WTC11 (cell line): ENCODE results near the gene NAPSA. TPM values are rescaled to one million over a fixed set of nuclear protein-coding genes. Genes with fewer than 3 reads are reported as not detected.

ENCODE experiments used
- ATAC-seq: fragments of 200-7000 bp; cut with Tn5 transposase; 2 replicates; pipeline ENCODE4 v1.10.0; 2021; ENCODE audit warnings: mild to moderate bottlenecking, moderate library complexity
- CTCF ChIA-PET: fragments of 300-600 bp; sonication (Branson Sonifier 250); formaldehyde crosslinking; loops from one replicate; lab custom pipeline; 2021; ENCODE audit warnings: antibody characterized with exemption; lab: Charles Lee
- POLR2A ChIA-PET: fragments of 350-600 bp; sonication (Branson Sonifier 250); formaldehyde crosslinking; loops from one replicate; lab custom pipeline; 2021; ENCODE audit warnings: antibody characterized with exemption; lab: Charles Lee
- DNase-seq: peaks from one replicate; pipeline ENCODE4 v3.0.0; 2021; ENCODE audit warnings: low spot score
- H3K27ac Mint-ChIP-seq: 2 replicates; pipeline ENCODE4 v1.8.0; 2021; ENCODE audit warnings: mixed read lengths
- H3K27me3 Mint-ChIP-seq: 2 replicates; pipeline ENCODE4 v1.8.0; 2021; ENCODE audit warnings: low read depth, mild to moderate bottlenecking, moderate library complexity, mixed read lengths
- H3K36me3 Mint-ChIP-seq: 2 replicates; pipeline ENCODE4 v1.8.0; 2021; ENCODE audit warnings: mixed read lengths
- H3K4me1 Mint-ChIP-seq: 2 replicates; pipeline ENCODE4 v1.8.0; 2022; ENCODE audit warnings: mixed read lengths
- H3K4me3 Mint-ChIP-seq: 2 replicates; pipeline ENCODE4 v1.8.0; 2021; ENCODE audit warnings: mild to moderate bottlenecking, moderate library complexity, mixed read lengths
- H3K9me3 Mint-ChIP-seq: 2 replicates; pipeline ENCODE4 v1.8.0; 2021; ENCODE audit warnings: mixed read lengths
- CREM ChIP-seq: sonication (generic); formaldehyde crosslinking; IDR thresholded peaks from 2 replicates; pipeline ENCODE4 v1.8.1; 2022; ENCODE audit warnings: mild to moderate bottlenecking, missing genetic modification reagents, moderate library complexity
- ELF4 ChIP-seq: sonication (generic); formaldehyde crosslinking; IDR thresholded peaks from 2 replicates; pipeline ENCODE4 v1.8.1; 2022; ENCODE audit warnings: low read depth, mild to moderate bottlenecking, moderate library complexity, missing genetic modification reagents
- GABPB1 ChIP-seq: sonication (generic); formaldehyde crosslinking; IDR thresholded peaks from 2 replicates; pipeline ENCODE4 v1.8.1; 2023; ENCODE audit warnings: mild to moderate bottlenecking, missing genetic modification reagents
- JAZF1 ChIP-seq: fragments of 250-450 bp; sonication (Bioruptor Pico); IDR thresholded peaks from 2 replicates; pipeline ENCODE4 v1.9.0; 2021; ENCODE audit warnings: moderate library complexity, mild to moderate bottlenecking, inconsistent platforms
- KAT7 ChIP-seq: sonication (generic); formaldehyde crosslinking; IDR thresholded peaks from 2 replicates; pipeline ENCODE4 v1.8.1; 2023; ENCODE audit warnings: missing genetic modification reagents, mild to moderate bottlenecking, borderline replicate concordance
- NR1H2 ChIP-seq: sonication (generic); formaldehyde crosslinking; IDR thresholded peaks from 2 replicates; pipeline ENCODE4 v1.9.0; 2021; ENCODE audit warnings: mild to moderate bottlenecking, moderate library complexity, missing genetic modification reagents
- RORB ChIP-seq: fragments of 250-450 bp; sonication (Bioruptor Pico); IDR thresholded peaks from 2 replicates; pipeline ENCODE4 v1.9.0; 2021; ENCODE audit warnings: mild to moderate bottlenecking
- SOX15 ChIP-seq: fragments of 250-450 bp; sonication (Bioruptor Pico); IDR thresholded peaks from 2 replicates; pipeline ENCODE4 v1.9.0; 2021; ENCODE audit warnings: mild to moderate bottlenecking
- SP1 ChIP-seq: sonication (generic); formaldehyde crosslinking; conservative IDR thresholded peaks from 2 replicates; pipeline ENCODE4 v1.8.1; 2022; ENCODE audit warnings: missing genetic modification reagents
- TEAD1 ChIP-seq: sonication (generic); formaldehyde crosslinking; IDR thresholded peaks from 2 replicates; pipeline ENCODE4 v1.8.0; 2022; ENCODE audit warnings: mild to moderate bottlenecking, missing genetic modification reagents
- ZNF232 ChIP-seq: sonication (generic); formaldehyde crosslinking; IDR thresholded peaks from 2 replicates; pipeline ENCODE4 v1.8.0; 2022; ENCODE audit warnings: mild to moderate bottlenecking, missing genetic modification reagents
- ZNF416 ChIP-seq: fragments of 250-450 bp; sonication (Bioruptor Pico); IDR thresholded peaks from 2 replicates; pipeline ENCODE4 v1.9.0; 2021; ENCODE audit warnings: mild to moderate bottlenecking, inconsistent platforms
- total RNA-seq: library from RNA; stranded (reverse); gene quantifications from 3 replicates; pipeline ENCODE4 v1.2.3, GENCODE V29; 2021
- TF ChIP-seq, protein P1 (sequence below): sonication (generic); formaldehyde crosslinking; IDR thresholded peaks from 2 replicates; pipeline ENCODE4 v1.8.1; 2023; ENCODE audit warnings: mild to moderate bottlenecking, missing genetic modification reagents, moderate library complexity
- TF ChIP-seq, protein P2 (sequence below): sonication (generic); formaldehyde crosslinking; IDR thresholded peaks from 2 replicates; pipeline ENCODE4 v1.8.0; 2022; ENCODE audit warnings: missing genetic modification reagents
- TF ChIP-seq, protein P3 (sequence below): sonication (generic); formaldehyde crosslinking; IDR thresholded peaks from 2 replicates; pipeline ENCODE4 v1.8.0; 2023; ENCODE audit warnings: mild to moderate bottlenecking, missing genetic modification reagents
- TF ChIP-seq, protein P4 (sequence below): fragments of 250-450 bp; sonication (Bioruptor Pico); conservative IDR thresholded peaks from 2 replicates; pipeline ENCODE4 v1.9.0; 2021; ENCODE audit warnings: mild to moderate bottlenecking

The NAPSA gene
- total RNA-seq, 1 experiment from 2014 or later, result 2.7 TPM

DNA sequence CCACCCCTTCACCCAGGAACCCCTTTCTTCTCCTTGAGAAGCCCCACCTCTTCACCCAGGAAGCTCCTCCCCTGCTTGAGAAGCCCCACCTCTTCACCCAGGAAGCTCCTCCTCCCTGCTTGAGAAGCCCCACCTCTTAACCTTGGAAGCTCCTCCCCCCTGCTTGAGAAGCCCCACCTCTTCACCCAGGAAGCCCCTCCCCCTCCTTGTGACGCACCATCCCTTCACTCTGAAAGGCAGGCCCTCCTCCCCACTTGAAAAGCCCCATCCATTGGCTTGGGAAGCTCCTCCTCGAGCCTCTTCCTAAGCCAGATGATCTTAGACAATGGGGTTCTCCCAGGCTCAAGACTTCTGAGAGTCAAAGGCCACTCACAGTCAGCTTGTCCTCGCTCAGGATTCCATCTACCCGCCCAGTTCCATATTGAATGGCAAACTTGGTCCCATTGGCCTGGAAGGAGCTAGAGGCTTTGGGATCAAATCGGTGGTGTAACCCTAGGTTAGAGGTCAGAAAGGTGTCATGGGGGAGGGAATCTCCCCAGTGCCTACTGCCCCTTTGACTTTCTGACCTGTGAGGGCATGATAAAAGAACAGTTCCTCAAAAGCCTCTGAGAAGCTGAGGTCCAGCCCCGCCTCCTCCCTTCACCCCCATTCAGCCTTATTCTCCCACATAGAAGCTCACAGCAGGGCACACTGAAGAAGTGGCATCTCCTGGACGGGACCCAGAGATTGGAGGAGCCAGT, 4.0 kb downstream of the NAPSA start:
- H3K27ac Mint-ChIP-seq, result no peak overlapping the region
- CTCF ChIA-PET, result interaction anchor here (0.9 to 2.8 kb wide), 8 partner anchors 12 to 245 kb away, joined by 3 to 8 read pairs (median 4); no protein-coding TSS in a partner anchor

DNA sequence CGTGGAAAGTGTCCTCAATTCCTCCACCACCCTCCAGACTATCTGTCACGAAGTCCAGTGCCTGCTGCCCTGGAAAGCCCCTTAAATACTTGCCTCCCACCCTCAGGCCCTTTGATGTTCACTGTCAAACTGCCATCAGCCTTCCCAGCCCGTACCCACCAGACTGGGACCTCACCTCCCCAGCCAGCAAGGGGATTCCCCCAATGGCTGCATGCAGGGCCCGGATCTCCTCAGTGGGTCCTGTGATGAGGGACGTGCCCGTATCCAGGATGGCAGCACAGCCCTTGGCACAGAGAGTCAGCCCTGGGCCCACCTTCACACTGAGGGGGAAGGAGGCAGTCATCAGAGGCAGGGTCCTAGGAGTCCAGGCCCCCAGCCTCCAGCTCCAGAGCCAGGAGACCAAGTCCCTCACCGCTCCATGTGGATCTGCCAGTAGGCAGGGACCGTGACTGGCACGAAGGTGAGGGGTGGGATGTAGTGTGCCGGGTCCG, 6.1 kb downstream of the NAPSA start:
- H3K9me3 Mint-ChIP-seq, result 0 out of 2 replicates have a peak, but pooled peaks cover 5% of the 10 kb centered on the region
- H3K36me3 Mint-ChIP-seq, result no peaks in the 10 kb centered on the region
- POLR2A ChIA-PET, result no interaction called here
- peaks cover 2% of the 10 kb centered on the region; the same call in 1 of the 2 replicates for H3K4me1 Mint-ChIP-seq
- H3K4me3 Mint-ChIP-seq, result no peak overlapping the region
- CTCF ChIA-PET, result no interaction called here
- peaks cover 25% of the 10 kb centered on the region for H3K27me3 Mint-ChIP-seq
- ATAC-seq (no peak), DNase-seq (no peak)
- TF ChIP-seq ZNF416 (no peak), RORB (CRISPR knock-in tag) (no peak)
- H3K27ac Mint-ChIP-seq, result no peak overlapping the region

More for the DNA sequence above, 4.0 kb downstream of the NAPSA start:
- no peak overlapping the region for H3K4me3 Mint-ChIP-seq
- 0 out of 2 replicates have a peak, but pooled peaks cover 5% of the 10 kb centered on the region for H3K9me3 Mint-ChIP-seq
- H3K4me1 Mint-ChIP-seq, result peaks cover 2% of the 10 kb centered on the region; the same call in 1 of the 2 replicates
- ATAC-seq (peak; percentile 65), DNase-seq (peak; percentile 36)
- POLR2A ChIA-PET, result no interaction called here
- TF ChIP-seq ZNF232 (CRISPR knock-in tag) (no peak), NR1H2 (CRISPR knock-in tag) (no peak), GABPB1 (CRISPR knock-in tag) (no peak), JAZF1 (no peak), SOX15 (CRISPR knock-in tag) (no peak), TEAD1 (no peak), ELF4 (CRISPR knock-in tag) (no peak), CREM (CRISPR knock-in tag) (no peak), SP1 (CRISPR knock-in tag) (no peak), KAT7 (CRISPR knock-in tag) (no peak)
- TF ChIP-seq, protein P1, sequence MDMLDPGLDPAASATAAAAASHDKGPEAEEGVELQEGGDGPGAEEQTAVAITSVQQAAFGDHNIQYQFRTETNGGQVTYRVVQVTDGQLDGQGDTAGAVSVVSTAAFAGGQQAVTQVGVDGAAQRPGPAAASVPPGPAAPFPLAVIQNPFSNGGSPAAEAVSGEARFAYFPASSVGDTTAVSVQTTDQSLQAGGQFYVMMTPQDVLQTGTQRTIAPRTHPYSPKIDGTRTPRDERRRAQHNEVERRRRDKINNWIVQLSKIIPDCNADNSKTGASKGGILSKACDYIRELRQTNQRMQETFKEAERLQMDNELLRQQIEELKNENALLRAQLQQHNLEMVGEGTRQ (CRISPR knock-in tag), result no peak
- TF ChIP-seq, protein P2, sequence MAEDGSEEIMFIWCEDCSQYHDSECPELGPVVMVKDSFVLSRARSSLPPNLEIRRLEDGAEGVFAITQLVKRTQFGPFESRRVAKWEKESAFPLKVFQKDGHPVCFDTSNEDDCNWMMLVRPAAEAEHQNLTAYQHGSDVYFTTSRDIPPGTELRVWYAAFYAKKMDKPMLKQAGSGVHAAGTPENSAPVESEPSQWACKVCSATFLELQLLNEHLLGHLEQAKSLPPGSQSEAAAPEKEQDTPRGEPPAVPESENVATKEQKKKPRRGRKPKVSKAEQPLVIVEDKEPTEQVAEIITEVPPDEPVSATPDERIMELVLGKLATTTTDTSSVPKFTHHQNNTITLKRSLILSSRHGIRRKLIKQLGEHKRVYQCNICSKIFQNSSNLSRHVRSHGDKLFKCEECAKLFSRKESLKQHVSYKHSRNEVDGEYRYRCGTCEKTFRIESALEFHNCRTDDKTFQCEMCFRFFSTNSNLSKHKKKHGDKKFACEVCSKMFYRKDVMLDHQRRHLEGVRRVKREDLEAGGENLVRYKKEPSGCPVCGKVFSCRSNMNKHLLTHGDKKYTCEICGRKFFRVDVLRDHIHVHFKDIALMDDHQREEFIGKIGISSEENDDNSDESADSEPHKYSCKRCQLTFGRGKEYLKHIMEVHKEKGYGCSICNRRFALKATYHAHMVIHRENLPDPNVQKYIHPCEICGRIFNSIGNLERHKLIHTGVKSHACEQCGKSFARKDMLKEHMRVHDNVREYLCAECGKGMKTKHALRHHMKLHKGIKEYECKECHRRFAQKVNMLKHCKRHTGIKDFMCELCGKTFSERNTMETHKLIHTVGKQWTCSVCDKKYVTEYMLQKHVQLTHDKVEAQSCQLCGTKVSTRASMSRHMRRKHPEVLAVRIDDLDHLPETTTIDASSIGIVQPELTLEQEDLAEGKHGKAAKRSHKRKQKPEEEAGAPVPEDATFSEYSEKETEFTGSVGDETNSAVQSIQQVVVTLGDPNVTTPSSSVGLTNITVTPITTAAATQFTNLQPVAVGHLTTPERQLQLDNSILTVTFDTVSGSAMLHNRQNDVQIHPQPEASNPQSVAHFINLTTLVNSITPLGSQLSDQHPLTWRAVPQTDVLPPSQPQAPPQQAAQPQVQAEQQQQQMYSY, result no peak
- TF ChIP-seq, protein P3, sequence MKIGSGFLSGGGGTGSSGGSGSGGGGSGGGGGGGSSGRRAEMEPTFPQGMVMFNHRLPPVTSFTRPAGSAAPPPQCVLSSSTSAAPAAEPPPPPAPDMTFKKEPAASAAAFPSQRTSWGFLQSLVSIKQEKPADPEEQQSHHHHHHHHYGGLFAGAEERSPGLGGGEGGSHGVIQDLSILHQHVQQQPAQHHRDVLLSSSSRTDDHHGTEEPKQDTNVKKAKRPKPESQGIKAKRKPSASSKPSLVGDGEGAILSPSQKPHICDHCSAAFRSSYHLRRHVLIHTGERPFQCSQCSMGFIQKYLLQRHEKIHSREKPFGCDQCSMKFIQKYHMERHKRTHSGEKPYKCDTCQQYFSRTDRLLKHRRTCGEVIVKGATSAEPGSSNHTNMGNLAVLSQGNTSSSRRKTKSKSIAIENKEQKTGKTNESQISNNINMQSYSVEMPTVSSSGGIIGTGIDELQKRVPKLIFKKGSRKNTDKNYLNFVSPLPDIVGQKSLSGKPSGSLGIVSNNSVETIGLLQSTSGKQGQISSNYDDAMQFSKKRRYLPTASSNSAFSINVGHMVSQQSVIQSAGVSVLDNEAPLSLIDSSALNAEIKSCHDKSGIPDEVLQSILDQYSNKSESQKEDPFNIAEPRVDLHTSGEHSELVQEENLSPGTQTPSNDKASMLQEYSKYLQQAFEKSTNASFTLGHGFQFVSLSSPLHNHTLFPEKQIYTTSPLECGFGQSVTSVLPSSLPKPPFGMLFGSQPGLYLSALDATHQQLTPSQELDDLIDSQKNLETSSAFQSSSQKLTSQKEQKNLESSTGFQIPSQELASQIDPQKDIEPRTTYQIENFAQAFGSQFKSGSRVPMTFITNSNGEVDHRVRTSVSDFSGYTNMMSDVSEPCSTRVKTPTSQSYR, result no peak
- TF ChIP-seq, protein P4, sequence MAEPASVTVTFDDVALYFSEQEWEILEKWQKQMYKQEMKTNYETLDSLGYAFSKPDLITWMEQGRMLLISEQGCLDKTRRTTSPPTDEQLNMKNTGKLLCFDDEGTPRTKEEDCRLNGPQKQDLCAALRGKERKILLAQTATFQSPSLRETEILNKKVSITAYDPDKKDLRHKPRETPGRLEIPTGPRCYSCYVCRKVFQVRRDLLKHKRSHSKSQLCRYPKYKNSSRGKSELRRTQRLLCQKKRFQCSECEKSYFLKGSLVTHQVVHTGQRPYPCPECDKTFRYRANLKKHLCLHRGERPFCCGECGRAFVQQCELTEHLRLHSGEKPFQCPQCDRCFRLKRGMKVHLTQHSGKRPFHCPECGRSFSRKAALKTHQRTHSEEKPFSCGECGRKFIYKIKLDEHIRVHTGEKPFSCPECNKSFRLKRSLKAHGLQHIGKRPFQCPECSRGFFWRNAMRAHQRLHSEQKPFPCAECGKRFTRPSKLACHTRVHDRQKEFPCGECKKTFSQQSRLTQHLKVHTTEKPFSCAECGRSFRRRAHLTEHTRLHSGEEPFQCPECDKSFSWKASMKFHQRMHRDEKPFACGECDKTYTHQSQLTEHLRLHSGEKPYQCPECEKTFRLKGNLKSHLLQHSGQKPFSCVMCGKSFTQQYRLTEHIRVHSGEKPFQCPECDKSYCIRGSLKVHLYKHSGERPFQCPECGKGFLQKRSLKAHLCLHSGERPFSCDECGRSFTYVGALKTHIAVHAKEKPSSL (CRISPR knock-in tag), result no peak
- peaks cover 25% of the 10 kb centered on the region for H3K27me3 Mint-ChIP-seq
- no peaks in the 10 kb centered on the region for H3K36me3 Mint-ChIP-seq
